Kidney (tissue), 14 donors: ENCODE measurements around the gene DNAH5. TPM values are rescaled to one million over a fixed set of nuclear protein-coding genes. Genes with fewer than 3 reads are reported as not detected.

Experiments used
- DNase-seq, 5 donors: peaks; one replicate each; pipeline ENCODE4 v3.0.0-alpha.2; 2013 to 2020
- FAIRE-seq: peaks from 2 replicates; lab custom pipeline; 2012; peaks lifted over from hg19 to GRCh38; lab: Jason Lieb, UNC
- H3K27ac ChIP-seq, 2 donors: one replicate each; pipeline ENCODE4 v1.7.0; 2013; ENCODE audit warnings: low read depth in 2 of 2, low read length in 2 of 2, inconsistent platforms in 1 of 2
- H3K27me3 ChIP-seq: one replicate; pipeline ENCODE4 v1.7.1; 2013; ENCODE audit warnings: low read length, inconsistent platforms; ENCODE audit not compliant: control insufficient read depth, insufficient read depth
- H3K36me3 ChIP-seq, 3 donors: one replicate each; pipeline versions ENCODE4 v1.7.0 to v1.7.1; 2013; ENCODE audit warnings: low read length in 3 of 3, control low read depth in 1 of 3, inconsistent platforms in 1 of 3; ENCODE audit not compliant: insufficient read depth in 3 of 3, control insufficient read depth in 2 of 3
- H3K4me1 ChIP-seq, 3 donors: one replicate each; pipeline versions ENCODE4 v1.7.0 to v1.7.1; 2013; ENCODE audit warnings: low read length in 3 of 3, inconsistent platforms in 1 of 3, low read depth in 1 of 3; ENCODE audit not compliant: control insufficient read depth in 2 of 3, insufficient read depth in 2 of 3
- H3K4me3 ChIP-seq, 3 donors: one replicate each; pipeline versions ENCODE4 v1.7.0 to v1.8.1; 2013; ENCODE audit warnings: low read length in 3 of 3, control low read depth in 1 of 3, inconsistent platforms in 1 of 3
- H3K9ac ChIP-seq, 3 donors: one replicate each; pipeline versions ENCODE4 v1.7.0 to v1.7.1; 2013; ENCODE audit warnings: low read length in 3 of 3, control low read depth in 1 of 3, inconsistent platforms in 1 of 3
- H3K9me3 ChIP-seq, 3 donors: one replicate each; pipeline versions ENCODE4 v1.7.0 to v1.7.1; 2013; ENCODE audit warnings: low read length in 3 of 3, control low read depth in 1 of 3, inconsistent platforms in 1 of 3; ENCODE audit not compliant: control insufficient read depth in 2 of 3, insufficient read depth in 1 of 3
- CTCF ChIP-seq: IDR thresholded peaks from 3 replicates; pipeline ENCODE4 v1.5.1; 2012; ENCODE audit warnings: mild to moderate bottlenecking, moderate library complexity, borderline replicate concordance; ENCODE audit not compliant: insufficient read depth; ENCODE audit errors: extremely low read depth
- intact Hi-C: fragments of 100-400 bp; cut with DNase I; formaldehyde crosslinking; loops from one replicate; pipeline ENCODE4 v1.11.1; 2022
- polyA plus RNA-seq: library from polyadenylated mRNA; stranded (reverse); fragments of 350-450 nt; fragmentation: Illumina TruSeq; extraction: RNeasy Lipid Tissue Mini Kit (QIAGEN cat#74804); gene quantifications from one replicate; pipeline ENCODE4 v1.2.3, GENCODE V29; 2014; ENCODE audit warnings: low read depth, low replicate concordance; ENCODE audit not compliant: insufficient read depth
- total RNA-seq: library from RNA; stranded (reverse); fragmentation: NEBNext Ultra II Directional; extraction: Animal tissue kit (Norgen Biotek cat#: 25700); gene quantifications from one replicate; pipeline ENCODE4 v1.2.1, GENCODE V29; 2021
- donor health status: control.
- donor health status: control.
- donor health status: control.
- donor health status: control.
- donor health status: control.
- donor health status: DM: yes; HTN: yes; CAD: no.
- donor health status: Normal renal cell carcinoma (clear cell type).

The DNAH5 gene
- total and polyA plus RNA-seq, 2 donors from 2014 or later: 0.49 to 16.4 TPM

- TF ChIP-seq CTCF: no peak
- no peaks in the 10 kb centered on the region for H3K4me1 ChIP-seq
- H3K9me3 ChIP-seq: no peaks in the 10 kb centered on the region
- no peak overlapping the region for H3K27ac ChIP-seq
- DNase-seq (peak in 1 of 5 donors; percentile 5), FAIRE-seq (no peak)
- H3K36me3 ChIP-seq: no peaks in the 10 kb centered on the region
- no peak overlapping the region for H3K4me3 ChIP-seq
- H3K27me3 ChIP-seq: no peaks in the 10 kb centered on the region
- H3K9ac ChIP-seq: no peak overlapping the region
- intact Hi-C loops: no loop called here
Observed at GRCh38 chr5:13956471-13956870, 12.0 kb upstream of the DNAH5 start.

- Histone ChIP-seq H3K4me3 (no peak overlapping the region), H3K9me3 (no peaks in the 10 kb centered on the region), H3K4me1 (no peaks in the 10 kb centered on the region), H3K36me3 (no peaks in the 10 kb centered on the region), H3K27ac (no peak overlapping the region), H3K9ac (no peak overlapping the region), H3K27me3 (no peaks in the 10 kb centered on the region)
- no peak for DNase-seq
- no peak for FAIRE-seq
- intact Hi-C loops: no loop called here
- TF ChIP-seq CTCF: no peak
Observed at GRCh38 chr5:13955896-13956295, 11.4 kb upstream of the DNAH5 start.

GRCh38 chr5:13946111-13946510 lies 1.6 kb upstream of the DNAH5 start:
- H3K9ac ChIP-seq: no peak overlapping the region
- FAIRE-seq (no peak), DNase-seq (no peak)
- no peaks in the 10 kb centered on the region for H3K27me3 ChIP-seq
- no peak overlapping the region for H3K27ac ChIP-seq
- TF ChIP-seq CTCF: no peak
- no peaks in the 10 kb centered on the region for H3K36me3 ChIP-seq
- H3K4me1 ChIP-seq: no peaks in the 10 kb centered on the region
- no peaks in the 10 kb centered on the region for H3K9me3 ChIP-seq
- intact Hi-C loops: no loop called here
- no peak overlapping the region for H3K4me3 ChIP-seq

GRCh38 chr5:13945271-13945670 lies 783 bp upstream of the DNAH5 start:
- Histone ChIP-seq H3K9me3 (no peaks in the 10 kb centered on the region), H3K9ac (no peak overlapping the region), H3K27ac (no peak overlapping the region), H3K36me3 (no peaks in the 10 kb centered on the region), H3K4me3 (no peak overlapping the region), H3K27me3 (no peaks in the 10 kb centered on the region), H3K4me1 (no peaks in the 10 kb centered on the region)
- DNase-seq: no peak
- FAIRE-seq: no peak
- intact Hi-C loops: no loop called here
- no peak for TF ChIP-seq CTCF
